Ovary (tissue), 9 donors: ENCODE results near the gene SF3A2. TPM values are rescaled to one million over a fixed set of nuclear protein-coding genes. Genes with fewer than 3 reads are reported as not detected.

Experiments
- DNase-seq, 5 donors: peaks; one replicate each; pipeline ENCODE4 v3.0.0-alpha.2; 2019 to 2020
- H3K27ac ChIP-seq, 2 donors: fragments of 200-600 bp; one replicate each; pipeline versions ENCODE4 v1.5.1 to v1.8.0; 2019 to 2022
- H3K27me3 ChIP-seq: fragments of 200-600 bp; one replicate; pipeline ENCODE4 v1.8.0; 2022
- H3K36me3 ChIP-seq: fragments of 200-600 bp; sonication (generic); one replicate; pipeline ENCODE4 v1.5.1; 2019
- H3K4me1 ChIP-seq: one replicate; pipeline ENCODE4 v1.8.1; 2013; ENCODE audit warnings: mild to moderate bottlenecking, moderate library complexity; ENCODE audit not compliant: insufficient read depth
- H3K4me3 ChIP-seq: fragments of 200-600 bp; sonication (generic); one replicate; pipeline ENCODE4 v1.5.1; 2017
- H3K9me3 ChIP-seq, 2 donors: fragments of 200-600 bp in 1 of 2; sonication (generic) in 1 of 2; one replicate each; pipeline versions ENCODE4 v1.5.1 to v1.8.1; 2013 to 2019; ENCODE audit warnings: mild to moderate bottlenecking in 1 of 2, moderate library complexity in 1 of 2
- CTCF ChIP-seq, 3 donors: fragments of 450-650 bp in 2 of 3; fragments of 200-600 bp in 1 of 3; IDR thresholded peaks; one replicate each; pipeline versions ENCODE4 v1.5.1 to v1.8.0; 2016 to 2022; ENCODE audit warnings: antibody characterized with exemption in 3 of 3, mild to moderate bottlenecking in 1 of 3
- EP300 ChIP-seq: sonication (generic); formaldehyde crosslinking; IDR thresholded peaks from one replicate; pipeline ENCODE4 v1.6.1; 2017; ENCODE audit warnings: antibody characterized with exemption
- POLR2A ChIP-seq: fragments of 450-650 bp; IDR thresholded peaks from one replicate; pipeline ENCODE4 v1.6.1; 2017; ENCODE audit warnings: antibody characterized with exemption, mild to moderate bottlenecking, moderate library complexity
- WGBS, 3 donors: extraction: QIAGEN DNeasy Blood & Tissue Kit in 1 of 3; methylation state at CpG; one replicate each; pipeline versions ENCODE4 v1.1.5 to v1.1.7; 2013 to 2017; 5-methylcytosine and 5-hydroxymethylcytosine counted together
- intact Hi-C, 4 donors: fragments of 100-400 bp; cut with DNase I; formaldehyde crosslinking; loops; one replicate each; pipeline versions ENCODE4 v1.11.0 to v1.15.1; 2022 to 2023
- polyA plus RNA-seq, 2 donors: library from polyadenylated mRNA; stranded (reverse); fragments of 200-250 nt in 1 of 2; fragments of 350-450 nt in 1 of 2; fragmentation: Illumina TruSeq in 1 of 2; extraction: RNeasy Lipid Tissue Mini Kit (QIAGEN cat#74804) in 1 of 2; gene quantifications; one replicate each; pipeline ENCODE4 v1.2.3, GENCODE V29; 2013 to 2014
- total RNA-seq, 7 donors: library from RNA; depleted of rRNA in 2 of 7; stranded (reverse); fragments of >200 nt in 2 of 7; fragmentation: NEBNext Ultra II Directional in 3 of 7; extraction: Animal tissue kit (Norgen Biotek cat#: 25700) in 3 of 7; gene quantifications; one replicate each; pipeline versions ENCODE4 v1.1.0 to v1.2.4, GENCODE V29; 2016 to 2023
- donor health status: DM: no; HTN: no; CAD: no; lungs with moderate emphysema.
- donor health status: DM: no; HTN: no; CAD: no.
- donor health status: Bipolar disorder and iron deficiency.
- donor health status: DM: yes; HTN: yes; CAD: no.
- donor health status: DM: no; HTN: no; CAD: no.
- donor health status: DM: yes; HTN: yes; CAD: no.

SF3A2 gene
- total and polyA plus RNA-seq, 9 donors = 13.7 to 137 (median 89.8) TPM

GRCh38 chr19:2270157-2270422, 33.5 kb downstream of the SF3A2 start:
- Histone ChIP-seq H3K36me3 (no peaks in the 10 kb centered on the region), H3K4me3 (peak overlapping the region; percentile 98), H3K27ac (peak overlapping the region; percentile 95 to 99), H3K9me3 (no peaks in the 10 kb centered on the region), H3K4me1 (peaks cover 15% of the 10 kb centered on the region), H3K27me3 (no peaks in the 10 kb centered on the region)
- no peak for TF ChIP-seq CTCF (IDR thresholded peaks at IDR 0.05)
- TF ChIP-seq EP300 = no peak
- TF ChIP-seq POLR2A = no peak
- intact Hi-C loops = loop anchor here (2.0 to 10.0 kb wide), 8 partner anchors 33 to 345 kb away; partner anchors contain the start of genes PLEKHJ1 (in 3 of the 4), SF3A2 (in 3 of the 4), DOT1L (in 2 of the 4) and AP3D1 (in 1 of the 4)
- DNase-seq = peak; percentile 61 to 80 (median 72)
- WGBS, 3 donors = 1% methylated on average over 27 to 30 of the region's 30 CpGs

- Histone ChIP-seq H3K4me1 (peaks cover 20% of the 10 kb centered on the region), H3K4me3 (peak overlapping the region; percentile 98), H3K9me3 (no peaks in the 10 kb centered on the region), H3K36me3 (no peaks in the 10 kb centered on the region), H3K27me3 (no peaks in the 10 kb centered on the region), H3K27ac (peak overlapping the region; percentile 95 to 99)
- intact Hi-C loops = loop anchor here (2.0 to 10.0 kb wide), 8 partner anchors 33 to 344 kb away; partner anchors contain the start of genes PLEKHJ1 (in 3 of the 4), SF3A2 (in 3 of the 4), DOT1L (in 2 of the 4) and AP3D1 (in 1 of the 4)
- 0 to 1% (median 1%) methylated on average over 30 to 88 of the region's 88 CpGs for WGBS, 3 donors
- TF ChIP-seq POLR2A = peak; percentile 74
- TF ChIP-seq CTCF (IDR thresholded peaks at IDR 0.05) = no peak
- DNase-seq = peak; percentile 86 to 92 (median 90)
Measured at GRCh38 chr19:2270423-2271233, 34.0 kb downstream of the SF3A2 start.

GRCh38 chr19:2271234-2272103, 34.8 kb downstream of the SF3A2 start:
- DNase-seq = peak in 2 of 5 donors; percentile 49 to 57
- no peaks in the 10 kb centered on the region for H3K36me3 ChIP-seq
- no peak for TF ChIP-seq CTCF (IDR thresholded peaks at IDR 0.05)
- no peak for TF ChIP-seq EP300
- no peak for TF ChIP-seq POLR2A
- peak overlapping the region; percentile 95 to 99 for H3K27ac ChIP-seq
- H3K4me3 ChIP-seq = peak overlapping the region; percentile 98
- peaks cover 25% of the 10 kb centered on the region for H3K4me1 ChIP-seq
- 15 to 28% (median 17%) methylated on average over 33 to 43 of the region's 43 CpGs for WGBS, 3 donors
- H3K27me3 ChIP-seq = no peaks in the 10 kb centered on the region
- no peaks in the 10 kb centered on the region for H3K9me3 ChIP-seq
- intact Hi-C loops = loop anchor here (2.0 to 10.0 kb wide), 8 partner anchors 34 to 343 kb away; partner anchors contain the start of genes PLEKHJ1 (in 4 of the 4), SF3A2 (in 4 of the 4), DOT1L (in 2 of the 4) and AP3D1 (in 1 of the 4)
